NB4 (cell line): ENCODE data around the gene FAM107B.

Experiments used
- DNase-seq: peaks from one replicate; pipeline ENCODE4 v3.0.0; 2010; ENCODE audit warnings: low read depth
- H3K4me3 ChIP-seq: one replicate; pipeline ENCODE4 v1.5.1; 2011; ENCODE audit warnings: mild to moderate bottlenecking, low read depth, low read length, moderate library complexity
- CTCF ChIP-seq: IDR thresholded peaks from one replicate; pipeline ENCODE4 v1.5.1; 2012; ENCODE audit warnings: low read depth, low read length
- MAX ChIP-seq: IDR thresholded peaks from 2 replicates; pipeline ENCODE4 v1.6.1; 2011; ENCODE audit warnings: low read depth, low read length
- MYC ChIP-seq: IDR thresholded peaks from 2 replicates; pipeline ENCODE4 v1.6.1; 2011; ENCODE audit warnings: low read depth, low read length
- POLR2A ChIP-seq: IDR thresholded peaks from 2 replicates; pipeline ENCODE4 v1.6.1; 2011; ENCODE audit warnings: mild to moderate bottlenecking; ENCODE audit not compliant: insufficient read length; ENCODE audit errors: extremely low read depth

FAM107B gene

GRCh38 chr10:14624600-14624999 lies 150.1 kb downstream of the FAM107B start:
- no peak overlapping the region for H3K4me3 ChIP-seq
- no peak for TF ChIP-seq CTCF
- TF ChIP-seq POLR2A, result no peak
- TF ChIP-seq MAX, result no peak
- TF ChIP-seq MYC, result no peak
- no peak for DNase-seq

- TF ChIP-seq CTCF, result no peak
- no peak for TF ChIP-seq MAX
- TF ChIP-seq POLR2A, result no peak
- no peak for TF ChIP-seq MYC
- no peak overlapping the region for H3K4me3 ChIP-seq
- DNase-seq, result no peak
These were observed 150.8 kb downstream of the FAM107B start for GRCh38 chr10:14623931-14624330.

GRCh38 chr10:14621037-14621436 lies 153.7 kb downstream of the FAM107B start:
- H3K4me3 ChIP-seq, result no peak overlapping the region
- no peak for DNase-seq
- TF ChIP-seq POLR2A, result no peak
- no peak for TF ChIP-seq MAX
- no peak for TF ChIP-seq MYC
- no peak for TF ChIP-seq CTCF

GRCh38 chr10:14618674-14619073 lies 156.0 kb downstream of the FAM107B start:
- no peak overlapping the region for H3K4me3 ChIP-seq
- no peak for DNase-seq
- TF ChIP-seq MYC (no peak), CTCF (no peak), MAX (no peak), POLR2A (no peak)

- TF ChIP-seq POLR2A (no peak), CTCF (peak; percentile 20), MYC (no peak)
- DNase-seq, result peak; percentile 89
- H3K4me3 ChIP-seq, result peak overlapping the region; percentile 43
These were observed 156.8 kb downstream of the FAM107B start for GRCh38 chr10:14617852-14618251.

GRCh38 chr10:14616955-14617730 lies 157.6 kb downstream of the FAM107B start:
- peak overlapping the region; percentile 43 for H3K4me3 ChIP-seq
- TF ChIP-seq POLR2A (no peak), MYC (no peak), CTCF (no peak), MAX (no peak)

More at GRCh38 chr10:14616955-14617730, 157.6 kb downstream of the FAM107B start:
- peak; percentile 83 for DNase-seq
